ENCODE results near the gene RNASE7.

DNA sequence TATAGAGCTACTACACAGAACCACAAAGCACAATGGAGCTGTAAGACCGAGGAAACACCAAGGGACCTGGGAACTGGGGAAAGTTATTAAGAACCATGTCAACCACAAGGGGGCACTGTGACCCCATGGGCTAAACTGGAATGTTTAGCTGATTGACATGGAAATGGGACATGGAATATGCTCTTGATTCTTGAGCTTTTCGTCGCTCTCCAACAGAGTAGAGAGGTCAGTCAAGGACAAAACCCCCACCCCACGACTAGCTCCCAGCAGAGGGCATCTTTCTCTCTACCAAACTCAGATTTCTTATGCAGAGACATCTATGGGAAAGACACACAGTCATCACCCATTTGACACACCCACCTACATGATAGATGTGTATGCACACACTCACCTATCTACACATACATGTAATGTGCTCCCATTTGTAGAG, 27.4 kb upstream of the RNASE7 start:
- TF ChIP-seq, protein P1, sequence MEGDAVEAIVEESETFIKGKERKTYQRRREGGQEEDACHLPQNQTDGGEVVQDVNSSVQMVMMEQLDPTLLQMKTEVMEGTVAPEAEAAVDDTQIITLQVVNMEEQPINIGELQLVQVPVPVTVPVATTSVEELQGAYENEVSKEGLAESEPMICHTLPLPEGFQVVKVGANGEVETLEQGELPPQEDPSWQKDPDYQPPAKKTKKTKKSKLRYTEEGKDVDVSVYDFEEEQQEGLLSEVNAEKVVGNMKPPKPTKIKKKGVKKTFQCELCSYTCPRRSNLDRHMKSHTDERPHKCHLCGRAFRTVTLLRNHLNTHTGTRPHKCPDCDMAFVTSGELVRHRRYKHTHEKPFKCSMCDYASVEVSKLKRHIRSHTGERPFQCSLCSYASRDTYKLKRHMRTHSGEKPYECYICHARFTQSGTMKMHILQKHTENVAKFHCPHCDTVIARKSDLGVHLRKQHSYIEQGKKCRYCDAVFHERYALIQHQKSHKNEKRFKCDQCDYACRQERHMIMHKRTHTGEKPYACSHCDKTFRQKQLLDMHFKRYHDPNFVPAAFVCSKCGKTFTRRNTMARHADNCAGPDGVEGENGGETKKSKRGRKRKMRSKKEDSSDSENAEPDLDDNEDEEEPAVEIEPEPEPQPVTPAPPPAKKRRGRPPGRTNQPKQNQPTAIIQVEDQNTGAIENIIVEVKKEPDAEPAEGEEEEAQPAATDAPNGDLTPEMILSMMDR (IDR thresholded peaks at IDR 0.05): peak; percentile 85 to 91
- TF ChIP-seq POLR2AphosphoS5 (IDR thresholded peaks at IDR 0.05): peak in 2 of 3 donors; percentile 43 to 57

Data from suprapubic skin (tissue), 3 donors.